DMS 273 (cell line): ENCODE measurements around the gene CCT8L2.
"Not testable (repeated sequence)": the region's sequence is repeated elsewhere in the genome, so short reads cannot be mapped to it uniquely, and the experiment has no call there.

Source experiments
- DNase-seq: peaks from one replicate; lab custom pipeline; 2025; ENCODE audit not compliant: unreplicated experiment; lab: John Stamatoyannopoulos, UW

The CCT8L2 gene

GRCh38 chr22:16592710-16593109, at the start of gene CCT8L2:
Gene CCT8L2 (minus strand): TSS chr22:16592810. CDS start chr22:16592550, 260 bp downstream.
- not testable (repeated sequence) for DNase-seq

- not testable (repeated sequence) for DNase-seq
These were observed 42.8 kb upstream of the CCT8L2 start for GRCh38 chr22:16635442-16635841.

- not testable (repeated sequence) for DNase-seq
These were observed 41.5 kb upstream of the CCT8L2 start for GRCh38 chr22:16634092-16634491.

- not testable (repeated sequence) for DNase-seq
These were observed 35.9 kb upstream of the CCT8L2 start for GRCh38 chr22:16628476-16628875.

GRCh38 chr22:16625018-16625417, 32.4 kb upstream of the CCT8L2 start:
- not testable (repeated sequence) for DNase-seq

- DNase-seq = not testable (repeated sequence)
These were observed 31.0 kb upstream of the CCT8L2 start for GRCh38 chr22:16623595-16623994.

GRCh38 chr22:16617516-16617915, 24.9 kb upstream of the CCT8L2 start:
- not testable (repeated sequence) for DNase-seq

GRCh38 chr22:16616390-16616938, 23.9 kb upstream of the CCT8L2 start:
- DNase-seq = not testable (repeated sequence)

- not testable (repeated sequence) for DNase-seq
These were observed 23.1 kb upstream of the CCT8L2 start for GRCh38 chr22:16615606-16616245.

- no peak for DNase-seq
These were observed 17.1 kb upstream of the CCT8L2 start for GRCh38 chr22:16609548-16610261.

- DNase-seq = no peak
These were observed 16.3 kb upstream of the CCT8L2 start for GRCh38 chr22:16608931-16609330.

- DNase-seq = not testable (repeated sequence)
These were observed 11.8 kb upstream of the CCT8L2 start for GRCh38 chr22:16604257-16604998.

- DNase-seq = not testable (repeated sequence)
These were observed 11.2 kb upstream of the CCT8L2 start for GRCh38 chr22:16603770-16604242.

- DNase-seq = no peak
These were observed 10.8 kb upstream of the CCT8L2 start for GRCh38 chr22:16603448-16603768.

- not testable (repeated sequence) for DNase-seq
These were observed 10.3 kb upstream of the CCT8L2 start for GRCh38 chr22:16602728-16603447.

GRCh38 chr22:16602224-16602727, 9.7 kb upstream of the CCT8L2 start:
- DNase-seq = not testable (repeated sequence)

- DNase-seq = no peak
These were observed 9.0 kb upstream of the CCT8L2 start for GRCh38 chr22:16601437-16602223.

GRCh38 chr22:16600644-16601436, 8.2 kb upstream of the CCT8L2 start:
- not testable (repeated sequence) for DNase-seq

- DNase-seq = not testable (repeated sequence)
These were observed 7.0 kb upstream of the CCT8L2 start for GRCh38 chr22:16599648-16600047.
